Muscle layer of duodenum (tissue), 2 donors: Measurements from ENCODE around the gene PLA2G2F.

ENCODE experiments used
- H3K27ac ChIP-seq: one replicate; pipeline ENCODE4 v1.7.0; 2013; ENCODE audit warnings: mild to moderate bottlenecking, low read length
- H3K27me3 ChIP-seq: one replicate; pipeline ENCODE4 v1.7.0; 2013; ENCODE audit warnings: low read depth, mild to moderate bottlenecking, control low read depth, low read length
- H3K36me3 ChIP-seq, 2 donors: one replicate each; pipeline ENCODE4 v1.7.0; 2013; ENCODE audit warnings: low read length in 2 of 2, control low read depth in 1 of 2, mild to moderate bottlenecking in 1 of 2; ENCODE audit not compliant: insufficient read depth in 2 of 2, control insufficient read depth in 1 of 2
- H3K4me1 ChIP-seq, 2 donors: one replicate each; pipeline ENCODE4 v1.7.0; 2013; ENCODE audit warnings: low read length in 2 of 2, mild to moderate bottlenecking in 2 of 2, control low read depth in 1 of 2, moderate library complexity in 1 of 2; ENCODE audit not compliant: insufficient read depth in 2 of 2, control insufficient read depth in 1 of 2
- H3K4me3 ChIP-seq, 2 donors: one replicate each; pipeline ENCODE4 v1.7.0; 2013; ENCODE audit warnings: low read length in 2 of 2, low read depth in 1 of 2, mild to moderate bottlenecking in 1 of 2
- H3K9me3 ChIP-seq, 2 donors: one replicate each; pipeline ENCODE4 v1.7.0; 2013; ENCODE audit warnings: low read length in 2 of 2, control low read depth in 1 of 2, mild to moderate bottlenecking in 1 of 2; ENCODE audit not compliant: control insufficient read depth in 1 of 2
- donor health status: healthy.

The PLA2G2F gene

DNA sequence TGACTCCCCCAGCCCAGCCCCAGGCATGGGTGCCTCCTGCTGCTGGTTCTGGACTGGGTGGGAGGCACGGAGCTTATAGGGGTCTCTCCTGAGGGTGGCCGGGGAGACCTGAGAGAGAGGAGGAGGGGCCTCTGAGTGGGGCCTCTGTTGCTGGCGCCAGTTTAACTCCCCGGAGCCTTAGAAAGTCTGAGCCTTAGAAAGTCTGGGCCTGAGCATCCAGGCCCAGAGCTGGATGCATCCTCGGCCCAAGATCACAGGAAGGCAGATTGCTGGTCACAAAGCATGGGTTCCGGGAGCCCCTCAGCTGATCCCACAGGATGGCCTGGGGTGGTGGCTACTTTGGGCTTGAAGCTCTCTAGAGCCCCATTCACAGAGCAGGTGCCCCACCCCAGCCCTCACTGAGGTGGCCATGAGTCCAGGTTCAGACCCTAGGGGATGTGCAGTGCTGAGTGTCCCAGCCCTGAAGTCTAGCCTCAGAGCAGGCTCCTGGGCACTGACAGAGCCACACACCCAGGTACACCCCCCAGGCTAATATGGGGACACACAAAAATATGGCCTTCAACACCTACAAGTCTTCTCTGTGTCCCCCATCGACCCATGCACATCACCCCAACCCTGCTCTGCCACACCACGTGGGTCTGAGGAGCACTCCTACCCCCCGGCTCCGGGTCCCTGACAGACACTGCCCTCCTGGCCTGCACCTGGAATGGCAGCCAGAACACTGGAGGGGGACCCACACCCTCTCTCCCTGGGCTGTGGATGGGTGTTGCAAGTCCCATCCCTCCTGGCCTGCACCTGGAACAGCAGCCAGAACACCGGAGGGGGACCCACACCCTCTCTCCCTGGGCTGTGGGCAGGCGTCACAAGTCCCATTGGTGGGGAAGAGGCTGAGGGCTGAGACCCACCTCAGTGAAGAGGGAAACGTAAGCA, 9.7 kb downstream of the PLA2G2F start:
- Histone ChIP-seq H3K36me3 (no peaks in the 10 kb centered on the region), H3K27me3 (no peaks in the 10 kb centered on the region), H3K9me3 (no peaks in the 10 kb centered on the region), H3K27ac (no peak overlapping the region), H3K4me1 (peaks cover 6 to 15% of the 10 kb centered on the region in 2 donors), H3K4me3 (no peak overlapping the region)

DNA sequence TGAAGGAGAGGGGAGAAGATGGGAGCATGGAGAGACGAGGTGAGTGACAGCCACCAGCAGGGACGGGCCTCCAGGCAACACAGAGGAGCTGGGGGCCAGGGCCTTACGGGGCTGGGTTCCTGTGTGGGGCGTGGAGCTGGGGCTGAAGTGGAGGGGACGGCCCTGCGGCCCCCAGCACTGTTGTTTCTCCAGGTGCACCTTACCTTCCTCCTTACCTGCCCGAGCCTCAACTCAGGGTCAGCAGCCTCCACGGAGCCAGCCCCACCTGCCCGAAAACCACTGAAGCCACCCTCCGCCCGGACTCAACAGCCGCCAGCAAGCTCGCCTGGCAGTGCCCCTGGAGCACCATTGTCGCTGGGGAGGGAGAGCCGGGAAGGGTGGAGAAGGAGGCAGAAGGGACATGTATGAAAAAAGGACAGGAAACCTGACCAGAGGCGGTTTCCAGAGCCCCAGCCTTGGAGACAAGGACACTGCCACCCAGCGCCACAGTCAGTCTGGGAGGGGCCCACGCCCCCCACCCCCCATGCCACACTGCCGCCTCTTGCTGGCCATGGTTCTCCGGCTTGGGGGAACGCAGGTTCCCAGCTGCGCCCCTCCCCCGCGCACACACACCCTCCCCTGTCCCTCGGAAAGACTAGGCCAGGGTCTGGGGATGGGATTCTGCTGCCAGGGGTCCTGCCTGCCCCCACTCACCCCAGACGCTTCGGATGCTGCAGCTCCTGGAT, 10.6 kb downstream of the PLA2G2F start:
- no peak overlapping the region for H3K4me3 ChIP-seq

DNA sequence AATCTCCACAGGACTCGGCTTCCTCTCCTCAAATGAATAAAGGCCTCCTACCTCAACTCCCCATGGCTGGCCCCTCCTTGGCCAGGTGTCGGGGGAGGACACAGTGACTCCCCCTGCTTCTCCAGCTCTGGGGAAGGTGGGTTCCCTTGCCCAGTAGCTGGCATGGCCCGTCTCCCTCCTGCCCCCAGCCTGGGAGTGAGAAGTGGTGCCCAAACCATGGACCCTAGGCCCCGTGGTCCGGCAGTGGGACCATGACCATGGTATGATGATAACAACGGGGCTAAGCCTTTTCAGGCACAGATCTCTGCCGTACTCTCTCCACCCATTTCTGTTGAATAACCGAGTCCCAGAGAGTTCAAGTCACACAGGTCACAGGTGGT, 11.2 kb downstream of the PLA2G2F start:
- Histone ChIP-seq H3K4me3 (no peak overlapping the region), H3K36me3 (no peaks in the 10 kb centered on the region), H3K27me3 (no peaks in the 10 kb centered on the region), H3K27ac (no peak overlapping the region), H3K4me1 (peaks cover 6 to 15% of the 10 kb centered on the region in 2 donors), H3K9me3 (no peaks in the 10 kb centered on the region)

More for the DNA sequence above, 10.6 kb downstream of the PLA2G2F start:
- no peaks in the 10 kb centered on the region for H3K9me3 ChIP-seq
- no peak overlapping the region for H3K27ac ChIP-seq
- H3K36me3 ChIP-seq = no peaks in the 10 kb centered on the region
- H3K27me3 ChIP-seq = no peaks in the 10 kb centered on the region
- H3K4me1 ChIP-seq = peaks cover 6 to 15% of the 10 kb centered on the region in 2 donors

DNA sequence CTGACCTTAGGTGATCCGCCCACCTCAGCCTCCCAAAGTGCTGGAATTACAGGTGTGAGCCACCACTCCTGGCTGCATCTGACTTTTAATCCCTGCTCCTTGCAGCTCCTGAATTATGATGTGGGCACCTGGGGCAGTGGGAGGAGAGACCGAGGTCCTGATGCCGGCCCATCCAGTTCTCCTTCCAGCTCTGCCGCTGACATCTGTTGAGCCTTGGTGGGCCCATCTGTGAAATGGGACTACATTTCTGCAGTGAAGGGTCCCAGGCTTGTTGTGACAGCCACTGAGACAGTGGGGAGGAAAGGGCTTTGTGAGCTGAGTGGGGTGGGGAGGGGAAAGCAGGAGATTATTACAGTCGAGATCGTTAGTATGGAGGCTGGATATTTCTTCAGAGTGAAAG, 11.8 kb downstream of the PLA2G2F start:
- peaks cover 6 to 15% of the 10 kb centered on the region in 2 donors for H3K4me1 ChIP-seq
- H3K4me3 ChIP-seq = no peak overlapping the region
- no peak overlapping the region for H3K27ac ChIP-seq
- no peaks in the 10 kb centered on the region for H3K36me3 ChIP-seq
- no peaks in the 10 kb centered on the region for H3K9me3 ChIP-seq
- H3K27me3 ChIP-seq = no peaks in the 10 kb centered on the region

DNA sequence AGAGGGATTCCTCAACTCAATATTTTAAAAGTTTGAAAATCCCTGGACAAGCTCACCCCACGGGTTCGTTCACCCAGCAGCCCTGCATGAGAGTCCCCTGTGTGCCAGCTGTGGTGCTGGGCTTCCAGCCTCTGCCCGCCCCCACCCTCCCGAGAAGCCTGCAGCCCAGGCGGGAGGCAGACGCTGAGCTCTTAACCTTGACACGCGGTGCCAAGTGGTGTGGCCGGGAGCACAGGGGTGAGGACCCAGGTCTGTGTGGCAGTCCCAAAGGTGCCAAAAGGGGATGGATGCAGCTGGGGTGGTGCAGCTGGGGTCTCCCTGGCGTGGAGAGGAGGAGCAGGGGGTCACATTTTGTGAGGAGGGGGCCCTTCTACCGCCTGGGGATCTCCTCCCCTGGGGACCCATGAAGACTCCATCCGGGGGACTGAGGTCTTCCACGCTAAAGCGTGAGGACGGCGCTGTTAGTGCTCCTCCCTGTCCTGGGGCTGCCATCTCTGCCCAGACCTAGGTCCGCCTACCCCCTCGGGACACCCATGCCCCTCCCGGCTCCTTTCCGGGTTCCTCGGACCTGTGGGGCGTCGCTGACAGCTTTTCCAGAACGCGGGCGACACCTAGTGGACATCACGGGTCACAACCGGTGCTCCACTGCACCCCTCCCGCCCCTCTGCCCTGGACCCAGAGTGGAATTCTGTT, 12.9 kb downstream of the PLA2G2F start:
- Histone ChIP-seq H3K9me3 (no peaks in the 10 kb centered on the region), H3K36me3 (no peaks in the 10 kb centered on the region), H3K27me3 (no peaks in the 10 kb centered on the region), H3K4me3 (peak overlapping the region; percentile 60 to 68), H3K27ac (no peak overlapping the region), H3K4me1 (peaks cover 6 to 15% of the 10 kb centered on the region in 2 donors)

DNA sequence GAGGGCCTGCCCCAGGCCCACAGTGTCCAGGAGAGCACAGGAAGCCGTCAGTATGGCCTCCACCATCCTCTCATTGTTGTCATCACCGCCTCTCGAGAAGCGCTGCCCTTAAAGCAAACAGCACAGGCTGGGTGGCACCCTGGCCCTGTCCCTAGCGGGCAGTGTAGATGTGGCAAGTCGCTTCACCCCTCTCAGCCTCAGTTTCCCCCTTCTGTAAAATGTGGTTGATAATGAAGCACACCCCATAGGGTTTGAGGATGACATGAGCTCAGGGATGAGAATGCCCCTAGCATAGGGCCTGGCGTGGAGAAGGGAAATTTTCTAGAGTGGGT, 13.4 kb downstream of the PLA2G2F start:
- no peaks in the 10 kb centered on the region for H3K27me3 ChIP-seq
- H3K4me3 ChIP-seq = peak overlapping the region; percentile 60 to 68
- no peaks in the 10 kb centered on the region for H3K36me3 ChIP-seq
- peaks cover 6 to 15% of the 10 kb centered on the region in 2 donors for H3K4me1 ChIP-seq
- no peaks in the 10 kb centered on the region for H3K9me3 ChIP-seq
- peak overlapping the region; percentile 14 for H3K27ac ChIP-seq

DNA sequence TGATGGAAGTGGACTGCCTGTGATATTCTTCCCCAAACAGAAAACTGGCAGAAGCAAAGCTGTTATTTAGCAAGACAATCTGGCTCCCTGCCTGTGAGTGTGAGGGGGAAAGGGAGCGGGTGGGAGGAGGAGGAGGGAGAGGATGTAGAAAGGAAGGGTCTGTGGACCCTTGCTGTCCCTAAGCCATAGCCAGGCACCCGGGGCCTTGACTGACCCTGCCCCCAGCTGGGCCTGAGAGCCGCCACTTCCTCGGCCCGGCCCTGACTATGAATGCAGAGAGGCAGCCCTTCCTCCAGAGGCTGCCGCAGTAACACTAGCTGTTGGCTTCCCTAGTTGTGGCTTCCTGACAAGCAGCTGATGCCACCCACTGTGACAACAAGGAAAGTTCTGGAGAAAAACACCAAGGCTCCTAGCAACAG, 13.9 kb downstream of the PLA2G2F start:
- Histone ChIP-seq H3K9me3 (no peaks in the 10 kb centered on the region), H3K4me3 (no peak overlapping the region), H3K27ac (peak overlapping the region; percentile 14), H3K36me3 (no peaks in the 10 kb centered on the region), H3K4me1 (peaks cover 6 to 15% of the 10 kb centered on the region in 2 donors), H3K27me3 (no peaks in the 10 kb centered on the region)

DNA sequence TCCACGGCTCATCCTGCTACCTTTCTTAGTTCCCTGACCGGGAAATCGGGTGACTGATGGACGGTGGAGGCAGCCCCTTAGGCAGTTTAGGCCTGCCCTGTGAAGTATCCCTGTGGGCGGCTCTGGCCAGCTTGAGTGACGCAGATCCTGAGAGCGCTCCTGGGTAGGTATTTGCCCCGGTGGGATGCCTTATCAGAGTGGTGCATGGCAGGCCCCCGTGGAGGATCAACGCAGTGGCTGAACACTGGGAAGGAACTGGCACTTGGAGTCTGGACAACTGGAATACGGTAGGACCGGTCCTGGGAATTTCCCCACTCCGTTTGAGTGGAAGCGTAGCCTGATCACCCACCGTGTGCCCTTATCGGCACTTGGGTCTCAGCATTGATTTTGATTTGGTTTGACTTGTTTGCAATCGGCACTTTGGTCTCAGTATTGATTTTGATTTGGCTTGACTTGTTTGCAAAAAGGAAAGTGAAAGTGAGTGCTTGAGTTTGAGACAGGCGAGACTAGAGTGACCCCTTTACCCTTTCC, 15.2 kb downstream of the PLA2G2F start:
- Histone ChIP-seq H3K27me3 (no peaks in the 10 kb centered on the region), H3K27ac (no peak overlapping the region), H3K4me3 (peak overlapping the region in 1 of 2 donors; percentile 19), H3K4me1 (peaks cover 6 to 15% of the 10 kb centered on the region in 2 donors), H3K36me3 (no peaks in the 10 kb centered on the region), H3K9me3 (peaks cover 0 to 7% of the 10 kb centered on the region in 2 donors)

DNA sequence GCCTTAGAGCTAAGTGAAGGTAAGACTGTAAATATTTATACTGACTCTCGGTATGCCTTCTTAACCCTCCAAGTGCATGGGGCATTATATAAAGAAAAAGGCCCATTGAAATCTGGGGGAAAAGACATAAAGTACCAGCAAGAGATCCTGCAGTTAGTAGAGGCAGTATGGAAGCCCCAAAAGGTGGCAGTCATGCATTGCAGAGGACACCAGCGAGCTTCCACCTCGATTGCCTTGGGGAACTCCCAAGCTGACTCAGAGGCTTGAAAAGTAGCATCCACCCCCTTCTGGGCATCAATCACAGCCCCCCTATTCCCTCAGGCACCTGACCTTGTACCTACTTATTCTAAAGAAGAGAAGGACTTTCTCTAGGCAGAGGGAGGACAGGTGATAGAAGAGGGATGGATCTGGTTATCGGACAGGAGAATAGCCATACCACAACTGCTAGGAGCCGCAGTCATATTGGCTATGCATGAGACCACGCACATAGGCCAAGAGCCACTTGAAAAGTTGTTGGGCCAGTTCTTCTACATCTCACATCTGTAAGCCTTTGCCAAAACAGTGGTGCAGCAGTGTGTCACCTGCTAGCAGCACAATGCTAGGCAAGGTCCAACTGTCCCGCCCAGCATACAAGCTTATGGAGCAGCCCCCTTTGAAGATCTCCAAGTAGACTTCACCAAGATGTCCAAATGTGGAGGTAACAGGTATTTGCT, 19.4 kb downstream of the PLA2G2F start:
- no peaks in the 10 kb centered on the region for H3K4me1 ChIP-seq
- H3K9me3 ChIP-seq = peaks cover 12 to 30% of the 10 kb centered on the region in 2 donors
- no peaks in the 10 kb centered on the region for H3K27me3 ChIP-seq
- H3K27ac ChIP-seq = no peak overlapping the region
- no peak overlapping the region for H3K4me3 ChIP-seq
- no peaks in the 10 kb centered on the region for H3K36me3 ChIP-seq

DNA sequence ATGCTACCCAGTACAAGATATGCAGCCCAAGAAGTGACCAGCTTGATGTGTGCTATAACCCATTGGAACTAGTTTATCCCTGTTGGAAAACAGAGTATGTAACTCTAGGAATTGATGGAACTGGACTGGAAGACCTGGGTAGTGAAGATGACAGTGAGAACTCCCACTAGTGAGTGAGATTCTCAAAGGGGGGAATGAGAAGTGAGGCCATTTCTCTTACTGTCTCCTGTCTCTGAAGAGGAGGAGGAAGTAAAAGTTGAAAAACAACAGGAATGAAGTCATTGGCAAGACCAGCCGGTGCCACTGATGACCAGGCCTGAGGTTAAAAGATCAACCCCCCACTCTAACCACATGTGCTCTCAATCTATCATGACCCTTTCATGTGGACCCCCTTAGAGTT, 20.9 kb downstream of the PLA2G2F start:
- Histone ChIP-seq H3K4me1 (no peaks in the 10 kb centered on the region), H3K9me3 (peaks cover 12 to 30% of the 10 kb centered on the region in 2 donors), H3K27ac (no peak overlapping the region), H3K27me3 (no peaks in the 10 kb centered on the region), H3K4me3 (peak overlapping the region in 1 of 2 donors; percentile 20), H3K36me3 (no peaks in the 10 kb centered on the region)
